ENCODE data around the gene SMAD3. TPM values are rescaled to one million over a fixed set of nuclear protein-coding genes. Genes with fewer than 3 reads are reported as not detected.

The SMAD3 gene
- total and polyA plus RNA-seq, 2 of the 4 experiments (the other 2 are of a cell fraction): 71.0 to 177 TPM

GRCh38 chr15:67085237-67085817, 19.9 kb downstream of the SMAD3 start:
- ChIA-PET CTCF (interaction anchor here (1.1 kb wide), 1 partner anchor 138 kb away, joined by 4 read pairs; no protein-coding TSS in a partner anchor), POLR2A (ENCODE audit: unreplicated experiment) (no interaction called here)
- peaks cover 6 to 94% of the 10 kb centered on the region in 2 experiments; a peak in 2 of 4 replicates for H3K79me1 ChIP-seq (ENCODE audit: low read depth in 1 of 2, low read length in 2 of 2)
- H3K9ac ChIP-seq (ENCODE audit: low read depth, low read length): 0 out of 2 replicates have a peak overlapping the region, but pooled peaks have one; percentile 11
- peak overlapping the region; percentile 26; the same call in 1 of the 2 replicates for H3K4ac ChIP-seq (ENCODE audit: low read depth, low read length)
- peak overlapping the region; percentile 30 for H2BK5ac ChIP-seq (ENCODE audit: low read depth, low read length, poor library complexity, severe bottlenecking)
- H3K18ac ChIP-seq (ENCODE audit: low read depth, low read length): peak overlapping the region; percentile 32; the same call in 1 of the 2 replicates
- DNase-seq (no peak), ATAC-seq (ENCODE audit: low read depth) (no peak)
- H3K4me2 ChIP-seq (ENCODE audit: low read depth, low read length): peak overlapping the region; percentile 30
- H4K5ac ChIP-seq (ENCODE audit: low read depth, low read length): 0 out of 2 replicates have a peak overlapping the region, but pooled peaks have one; percentile 6
- H3K56ac ChIP-seq (ENCODE audit: extremely low read depth, insufficient read depth, low read length): 0 out of 2 replicates have a peak overlapping the region, but pooled peaks have one; percentile 7
- no peak overlapping the region for H2AK9ac ChIP-seq (replicated peaks; ENCODE audit: low read depth, low read length, poor library complexity)
- peaks cover 98% of the 10 kb centered on the region for H4K20me1 ChIP-seq (ENCODE audit: insufficient read depth, low read length)
- no CpG with 5 or more reads among the region's 3 CpGs for WGBS, 2 experiments (ENCODE audit: extremely low coverage in 2 of 2, insufficient read length in 1 of 2)
- no peak overlapping the region for H2BK20ac ChIP-seq (ENCODE audit: low read depth, low read length)
- peaks cover 49% of the 10 kb centered on the region for H3K36me3 ChIP-seq (ENCODE audit: control insufficient read depth, insufficient read depth, low read length)
- no peak overlapping the region for H2BK120ac ChIP-seq (ENCODE audit: low read depth, low read length)
- H3K9me3 ChIP-seq (ENCODE audit: control insufficient read depth, insufficient read depth, low read length): no peaks in the 10 kb centered on the region
- TF ChIP-seq CTCF (conservative IDR thresholded peaks at IDR 0.05; ENCODE audit: low read depth, low read length) (no peak), MAFK (IDR thresholded peaks at IDR 0.05; ENCODE audit: low read depth, low read length) (no peak), FOS (IDR thresholded peaks at IDR 0.05; ENCODE audit: low read depth, low read length) (no peak), MXI1 (IDR thresholded peaks at IDR 0.05; ENCODE audit: borderline replicate concordance, low read depth, low read length) (no peak), CHD1 (IDR thresholded peaks at IDR 0.05; ENCODE audit: low read depth, low read length) (no peak), SMC3 (IDR thresholded peaks at IDR 0.05; ENCODE audit: low read depth, low read length) (no peak), RAD21 (IDR thresholded peaks at IDR 0.05; ENCODE audit: low read length) (no peak), RCOR1 (IDR thresholded peaks at IDR 0.05; ENCODE audit: insufficient replicate concordance, low read length) (no peak), ELK1 (IDR thresholded peaks at IDR 0.05; ENCODE audit: borderline replicate concordance, low read depth, low read length) (no peak), RFX5 (IDR thresholded peaks at IDR 0.05; ENCODE audit: low read depth, low read length) (no peak), BHLHE40 (IDR thresholded peaks at IDR 0.05; ENCODE audit: low read depth, low read length) (no peak), USF2 (IDR thresholded peaks at IDR 0.05; ENCODE audit: low read depth, low read length) (no peak)
- no peaks in the 10 kb centered on the region for H3K27me3 ChIP-seq (ENCODE audit: control insufficient read depth, insufficient read depth, low read length)
- peak overlapping the region; percentile 53 for H3K27ac ChIP-seq (ENCODE audit: insufficient read depth, low read length)
- peak overlapping the region; percentile 62; the same call in 1 of the 2 replicates for H3K23ac ChIP-seq (ENCODE audit: low read depth, low read length)
- no peak overlapping the region for H4K91ac ChIP-seq (ENCODE audit: insufficient read depth, low read depth, low read length)
- no TSS peak for BruUV-seq (replicated peaks)
- peak overlapping the region in 1 of 2 experiments; percentile 43; a peak in 1 of 4 replicates for H4K8ac ChIP-seq (ENCODE audit: low read depth in 2 of 2, low read length in 2 of 2)
- H3K4me3 ChIP-seq (ENCODE audit: insufficient read depth, low read depth, low read length): no peak overlapping the region
- H3K9me1 ChIP-seq (ENCODE audit: insufficient read depth, low read length): peaks cover 75% of the 10 kb centered on the region
- H2AFZ ChIP-seq (replicated peaks; ENCODE audit: low read length, poor library complexity): no peak overlapping the region
- intact Hi-C loops (cut with micrococcal nuclease): no loop called here
- H2BK15ac ChIP-seq (ENCODE audit: low read depth, low read length): no peak overlapping the region; the same call in 2 of the 3 replicates
- H2AK5ac ChIP-seq (ENCODE audit: low read depth, low read length): peak overlapping the region; percentile 64
- dilution Hi-C loops (cut with HindIII; ENCODE audit: low sequenced_read_pairs, unreplicated experiment): no loop called here
- H3K14ac ChIP-seq (replicated peaks; ENCODE audit: low read depth, low read length): peak overlapping the region; percentile 51; the same call in 1 of the 2 replicates
- peaks cover 78% of the 10 kb centered on the region for H3K4me1 ChIP-seq (ENCODE audit: control insufficient read depth, insufficient read depth, low read length)
- in situ Hi-C loops (cut with MboI; ENCODE audit: low sequenced_read_pairs): no loop called here
